ENCODE results near the gene WWC2. TPM values are rescaled to one million over a fixed set of nuclear protein-coding genes. Genes with fewer than 3 reads are reported as not detected.
A peak's percentile ranks its signal among the peaks of the same experiment; 100 is the strongest.

Gene WWC2
- total RNA-seq, 1 donor from 2014 or later: 109 TPM

DNA sequence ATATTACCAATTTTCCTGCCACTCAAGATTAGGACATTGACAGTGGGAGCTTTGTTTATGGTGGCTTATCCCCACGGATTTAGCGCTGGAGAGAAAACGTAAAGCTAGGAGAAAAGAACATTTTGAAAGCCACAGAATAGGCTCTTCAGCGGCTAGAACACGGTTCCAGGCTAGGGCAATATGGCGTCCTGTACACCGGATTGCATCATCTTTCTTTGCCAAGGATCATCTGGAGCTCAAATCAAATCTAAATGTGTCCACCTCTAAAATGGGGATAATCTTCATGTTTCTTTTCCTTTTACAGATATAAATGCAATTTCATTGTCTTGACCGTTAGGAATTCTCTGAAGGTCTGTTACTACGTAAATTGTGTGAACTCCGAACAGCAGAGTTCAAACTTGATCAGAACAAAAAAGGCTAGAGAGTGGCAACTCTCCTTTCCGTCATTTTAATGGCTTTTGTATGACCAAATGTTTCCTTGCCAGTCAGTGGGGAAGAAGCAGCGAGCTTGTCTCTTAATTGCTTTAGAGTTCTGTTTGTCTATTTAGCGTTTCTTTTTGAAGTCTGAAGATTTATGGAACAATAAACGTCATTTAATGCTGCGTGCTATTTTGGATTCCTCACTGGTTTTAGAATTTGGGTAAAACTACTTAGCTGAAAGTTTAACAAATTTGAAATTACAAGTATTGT lies 2.6 kb upstream of the WWC2 start:
- no peaks in the 10 kb centered on the region for H3K9me3 ChIP-seq
- ATAC-seq (no peak), DNase-seq (no peak)
- no peaks in the 10 kb centered on the region for H3K36me3 ChIP-seq
- intact Hi-C loops (cut with DNase I): no loop called here
- TF ChIP-seq, protein P1, sequence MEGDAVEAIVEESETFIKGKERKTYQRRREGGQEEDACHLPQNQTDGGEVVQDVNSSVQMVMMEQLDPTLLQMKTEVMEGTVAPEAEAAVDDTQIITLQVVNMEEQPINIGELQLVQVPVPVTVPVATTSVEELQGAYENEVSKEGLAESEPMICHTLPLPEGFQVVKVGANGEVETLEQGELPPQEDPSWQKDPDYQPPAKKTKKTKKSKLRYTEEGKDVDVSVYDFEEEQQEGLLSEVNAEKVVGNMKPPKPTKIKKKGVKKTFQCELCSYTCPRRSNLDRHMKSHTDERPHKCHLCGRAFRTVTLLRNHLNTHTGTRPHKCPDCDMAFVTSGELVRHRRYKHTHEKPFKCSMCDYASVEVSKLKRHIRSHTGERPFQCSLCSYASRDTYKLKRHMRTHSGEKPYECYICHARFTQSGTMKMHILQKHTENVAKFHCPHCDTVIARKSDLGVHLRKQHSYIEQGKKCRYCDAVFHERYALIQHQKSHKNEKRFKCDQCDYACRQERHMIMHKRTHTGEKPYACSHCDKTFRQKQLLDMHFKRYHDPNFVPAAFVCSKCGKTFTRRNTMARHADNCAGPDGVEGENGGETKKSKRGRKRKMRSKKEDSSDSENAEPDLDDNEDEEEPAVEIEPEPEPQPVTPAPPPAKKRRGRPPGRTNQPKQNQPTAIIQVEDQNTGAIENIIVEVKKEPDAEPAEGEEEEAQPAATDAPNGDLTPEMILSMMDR (IDR thresholded peaks at IDR 0.05): no peak
- H3K4me3 ChIP-seq: no peak overlapping the region
- H3K4me1 ChIP-seq: peaks cover 19% of the 10 kb centered on the region
- H3K27me3 ChIP-seq (ENCODE audit: low read depth): no peaks in the 10 kb centered on the region
- H3K27ac ChIP-seq: no peak overlapping the region

GRCh38 chr4:183097231-183098018 lies 1.6 kb upstream of the WWC2 start:
- Histone ChIP-seq H3K4me3 (peak overlapping the region; percentile 87), H3K36me3 (no peaks in the 10 kb centered on the region), H3K9me3 (no peaks in the 10 kb centered on the region), H3K4me1 (peaks cover 29% of the 10 kb centered on the region), H3K27ac (peak overlapping the region; percentile 100), H3K27me3 (ENCODE audit: low read depth) (no peaks in the 10 kb centered on the region)
- TF ChIP-seq, protein P1 (IDR thresholded peaks at IDR 0.05): no peak
- ATAC-seq: peak; percentile 0 to 4
- peak; percentile 52 for DNase-seq
- intact Hi-C loops (cut with DNase I): no loop called here

GRCh38 chr4:183098019-183098722 lies 886 bp upstream of the WWC2 start:
- Histone ChIP-seq H3K4me1 (peaks cover 34% of the 10 kb centered on the region), H3K27ac (peak overlapping the region; percentile 100), H3K9me3 (no peaks in the 10 kb centered on the region), H3K4me3 (peak overlapping the region; percentile 87), H3K36me3 (no peaks in the 10 kb centered on the region), H3K27me3 (ENCODE audit: low read depth) (no peaks in the 10 kb centered on the region)
- TF ChIP-seq, protein P1 (IDR thresholded peaks at IDR 0.05): no peak
- peak; percentile 75 to 78 for ATAC-seq
- intact Hi-C loops (cut with DNase I): no loop called here
- peak; percentile 78 for DNase-seq

DNA sequence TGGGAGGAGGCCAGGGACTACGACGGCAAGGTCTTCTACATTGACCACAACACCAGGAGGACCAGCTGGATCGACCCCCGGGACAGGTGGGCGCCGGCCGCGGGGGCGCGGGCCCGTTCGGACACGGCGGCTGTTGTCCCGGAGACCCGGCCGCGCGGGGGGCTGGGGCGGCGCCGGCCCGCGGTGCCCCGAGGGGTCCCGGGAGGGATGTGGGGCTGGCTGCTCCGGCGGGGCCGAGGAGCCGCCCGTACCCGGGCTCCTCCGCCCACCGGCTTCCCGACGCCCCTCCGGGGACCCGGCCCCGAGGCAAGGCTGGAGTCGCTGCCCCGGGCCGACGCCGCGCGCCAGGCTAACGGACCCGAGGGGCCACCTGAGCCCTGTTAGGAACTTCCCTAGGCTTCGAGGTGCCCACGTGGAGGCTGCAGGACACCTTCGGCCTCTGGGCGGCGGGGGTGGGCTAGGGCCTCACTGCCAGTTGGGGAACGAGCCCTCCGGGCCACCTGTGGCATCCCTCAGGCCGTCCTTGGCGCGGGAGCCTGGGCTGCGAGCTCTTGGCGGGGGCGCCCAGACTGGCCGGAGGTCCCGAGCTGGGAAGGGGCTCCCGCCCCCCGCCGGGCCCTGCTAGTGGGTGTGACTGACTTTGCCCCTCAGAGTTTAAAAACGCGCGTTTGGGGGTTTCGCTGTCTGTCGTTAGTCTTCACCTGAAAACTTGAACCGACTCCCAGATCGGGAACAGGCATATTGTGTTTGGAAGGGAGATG lies 660 bp downstream of the WWC2 start:
- no peaks in the 10 kb centered on the region for H3K27me3 ChIP-seq (ENCODE audit: low read depth)
- peak overlapping the region; percentile 100 for H3K27ac ChIP-seq
- peaks cover 34% of the 10 kb centered on the region for H3K4me1 ChIP-seq
- peak overlapping the region; percentile 87 for H3K4me3 ChIP-seq
- TF ChIP-seq, protein P1 (IDR thresholded peaks at IDR 0.05): peak; percentile 18
- no peaks in the 10 kb centered on the region for H3K9me3 ChIP-seq
- no peaks in the 10 kb centered on the region for H3K36me3 ChIP-seq
- DNase-seq (peak; percentile 67), ATAC-seq (peak in 1 of 2 donors; percentile 4)
- intact Hi-C loops (cut with DNase I): no loop called here

DNA sequence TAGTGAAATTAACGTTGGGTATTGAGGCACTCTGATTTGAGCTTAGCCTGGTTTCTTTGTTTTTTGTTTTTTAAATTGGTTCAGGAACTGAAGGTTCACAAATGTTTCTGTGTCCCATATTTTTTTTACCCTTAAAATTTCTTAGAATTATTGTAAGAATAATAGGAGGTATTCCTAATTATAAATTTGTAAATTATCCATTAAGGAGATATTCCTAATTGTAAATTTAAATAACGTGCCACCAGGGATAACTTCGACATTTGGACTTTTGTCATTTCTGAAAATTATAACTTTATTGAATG lies 1.2 kb downstream of the WWC2 start:
- no peak for DNase-seq
- TF ChIP-seq, protein P1 (IDR thresholded peaks at IDR 0.05): no peak
- Histone ChIP-seq H3K27me3 (ENCODE audit: low read depth) (no peaks in the 10 kb centered on the region), H3K4me1 (peaks cover 34% of the 10 kb centered on the region), H3K9me3 (no peaks in the 10 kb centered on the region), H3K36me3 (no peaks in the 10 kb centered on the region), H3K4me3 (peak overlapping the region; percentile 87), H3K27ac (peak overlapping the region; percentile 100)
- intact Hi-C loops (cut with DNase I): no loop called here
- no peak for ATAC-seq

Data from lower lobe of right lung (tissue), 2 donors.